HG03520 (cell line): ENCODE data around the gene RMC1.

Experiments used
- ATAC-seq: cut with Tn5 transposase; IDR thresholded peaks from one replicate; pipeline ENCODE4 v1.9.1; 2021; ENCODE audit warnings: mild to moderate bottlenecking, moderate library complexity; ENCODE audit not compliant: unreplicated experiment

Gene RMC1

GRCh38 chr18:23529604-23530003, 26.3 kb downstream of the RMC1 start:
- no peak for ATAC-seq

DNA sequence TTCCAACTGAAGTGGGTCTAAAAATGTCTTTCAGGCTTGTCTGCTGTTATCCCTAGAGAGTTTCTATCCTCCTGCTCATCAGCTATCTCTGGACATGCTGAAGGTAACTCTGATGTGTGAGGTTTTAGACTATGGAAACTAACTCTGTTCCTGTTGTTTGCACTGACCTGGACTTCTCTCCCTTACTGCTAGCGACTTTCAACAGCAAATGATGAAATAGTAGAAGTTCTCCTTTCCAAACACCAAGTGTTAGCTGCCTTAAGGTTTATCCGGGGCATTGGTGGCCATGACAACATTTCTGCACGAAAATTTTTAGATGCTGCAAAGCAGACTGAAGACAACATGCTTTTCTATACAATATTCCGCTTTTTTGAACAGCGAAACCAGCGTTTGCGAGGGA, 26.9 kb downstream of the RMC1 start:
- ATAC-seq: no peak

- no peak for ATAC-seq
Observed at GRCh38 chr18:23531912-23532311, 28.6 kb downstream of the RMC1 start.

DNA sequence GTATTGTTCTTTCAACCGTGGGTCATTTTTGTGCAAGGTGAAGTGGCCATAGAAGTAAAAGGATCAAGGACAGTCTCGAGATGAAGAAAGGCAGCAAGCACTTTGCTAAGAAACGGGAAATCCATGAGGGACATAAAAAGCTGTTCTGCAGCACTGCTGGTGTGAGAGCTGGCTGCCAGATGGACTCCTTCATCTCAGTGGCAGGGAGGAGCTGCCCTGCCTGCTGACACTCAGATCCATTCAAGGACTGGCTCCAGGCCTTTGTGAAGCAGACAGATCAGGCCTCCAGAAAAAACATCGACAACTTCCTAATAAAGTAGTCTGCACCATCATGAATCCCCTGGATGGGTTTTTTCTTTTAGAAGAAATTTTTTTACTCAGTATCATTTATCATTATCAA, 29.5 kb downstream of the RMC1 start:
- ATAC-seq: no peak

GRCh38 chr18:23534276-23534675, 31.0 kb downstream of the RMC1 start:
- no peak for ATAC-seq

GRCh38 chr18:23536204-23536603, 32.9 kb downstream of the RMC1 start:
- no peak for ATAC-seq

- ATAC-seq: no peak
Observed at GRCh38 chr18:23537274-23537673, 34.0 kb downstream of the RMC1 start.

DNA sequence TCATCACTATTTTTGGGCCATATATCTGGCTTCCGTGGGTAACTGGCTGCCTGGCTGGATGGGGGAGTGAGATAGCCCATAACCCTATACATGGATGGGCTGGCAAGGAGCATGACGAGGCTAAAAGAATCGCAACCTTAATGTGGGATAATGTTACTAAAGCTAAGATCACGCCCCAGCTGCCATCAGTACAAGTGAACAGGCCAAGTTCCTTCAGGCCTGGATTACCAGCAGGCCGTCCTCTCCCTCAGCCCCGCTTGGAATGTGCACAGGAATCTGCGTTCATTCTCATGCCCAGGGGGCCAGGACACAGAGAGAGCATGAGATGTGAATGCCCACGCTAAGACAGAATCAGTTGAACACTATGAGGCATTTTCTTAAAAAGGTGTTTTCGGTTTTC, 34.7 kb downstream of the RMC1 start:
- ATAC-seq: no peak

DNA sequence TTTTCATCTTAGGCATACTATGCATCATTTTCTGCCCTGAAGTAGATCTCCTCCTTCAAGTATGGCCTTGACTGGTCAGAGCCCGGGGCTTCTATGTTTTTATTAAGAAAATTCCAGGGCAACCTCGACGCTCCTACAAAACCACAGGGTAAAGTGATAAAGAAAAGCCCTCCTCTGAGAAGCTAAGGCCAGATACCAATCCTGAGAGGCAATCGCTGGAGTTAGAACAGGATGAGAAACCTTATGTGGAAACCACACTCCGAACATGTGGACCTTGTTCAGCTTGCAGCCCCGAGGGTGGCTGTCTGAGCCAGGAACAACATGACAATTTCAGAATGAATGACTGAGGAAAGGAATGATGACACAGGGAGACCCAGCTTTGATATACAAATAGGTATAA, 35.6 kb downstream of the RMC1 start:
- ATAC-seq: no peak

DNA sequence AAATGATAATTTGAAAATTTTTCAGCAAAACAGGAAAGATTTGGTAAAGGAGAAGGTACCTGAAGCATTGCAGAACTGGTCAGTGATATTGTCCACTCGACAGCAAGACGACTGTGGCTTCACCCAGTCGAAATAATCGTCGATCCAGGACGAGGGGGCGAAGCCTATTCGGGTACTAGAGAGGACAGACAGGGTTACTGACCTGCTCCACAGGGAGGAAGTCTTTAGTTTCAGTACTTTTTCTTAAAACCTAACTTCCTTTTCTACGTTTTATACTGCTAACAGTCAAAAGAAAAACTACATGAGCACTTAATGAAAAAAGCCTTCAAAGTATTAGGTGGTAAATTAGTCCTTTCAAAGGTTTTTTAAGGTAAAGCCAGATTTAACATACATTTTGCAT, 36.0 kb downstream of the RMC1 start:
- ATAC-seq: no peak

DNA sequence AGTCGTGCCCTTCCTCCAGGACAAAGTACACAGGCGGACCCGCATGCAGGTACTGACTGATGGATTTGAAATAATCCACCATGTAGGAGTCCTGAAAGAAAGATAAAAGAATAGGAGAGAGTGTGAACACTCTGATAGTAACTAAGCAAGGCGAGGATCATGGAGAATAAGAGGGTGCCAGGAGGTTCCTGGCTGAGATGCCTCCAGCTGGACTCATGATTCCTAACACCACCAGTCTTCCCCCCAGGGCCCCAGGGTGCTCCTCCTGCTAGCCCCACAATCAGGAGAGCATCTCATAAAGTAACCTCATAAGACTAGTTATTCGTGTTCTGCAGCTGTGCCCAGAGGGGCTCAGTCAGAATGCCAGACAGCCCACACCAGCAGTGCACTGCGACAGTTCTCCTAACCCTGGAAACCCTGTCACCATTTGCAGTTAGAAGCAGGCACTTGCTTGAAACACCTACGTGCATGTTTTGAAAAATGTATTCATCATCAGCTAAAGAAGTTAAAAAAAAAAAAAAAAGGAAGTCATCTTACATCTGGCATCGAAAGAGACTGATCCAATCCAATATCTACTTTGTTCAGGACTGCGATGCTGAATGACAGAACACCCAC, 36.7 kb downstream of the RMC1 start:
- no peak for ATAC-seq

DNA sequence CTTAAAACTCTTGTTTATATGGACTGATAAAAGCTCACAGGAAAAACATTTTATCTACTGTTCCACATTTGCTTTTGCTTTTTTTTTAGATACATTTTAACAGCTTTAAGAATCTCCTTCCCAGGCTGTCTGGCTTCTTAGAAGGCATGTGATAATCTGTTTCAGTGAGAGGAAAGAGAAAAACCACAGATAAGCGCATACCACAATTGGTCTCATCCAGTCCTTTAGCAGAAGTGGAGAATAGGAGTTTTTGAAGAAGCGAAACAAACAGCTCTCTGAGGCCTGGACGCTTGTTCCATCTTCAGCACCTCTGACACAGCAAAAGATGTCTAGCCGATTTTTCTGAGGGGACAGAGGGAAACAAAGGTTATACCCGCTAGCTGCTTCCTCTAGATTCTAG, 37.6 kb downstream of the RMC1 start:
- ATAC-seq: no peak

- ATAC-seq: no peak
Observed at GRCh38 chr18:23541349-23542093, 38.2 kb downstream of the RMC1 start.

DNA sequence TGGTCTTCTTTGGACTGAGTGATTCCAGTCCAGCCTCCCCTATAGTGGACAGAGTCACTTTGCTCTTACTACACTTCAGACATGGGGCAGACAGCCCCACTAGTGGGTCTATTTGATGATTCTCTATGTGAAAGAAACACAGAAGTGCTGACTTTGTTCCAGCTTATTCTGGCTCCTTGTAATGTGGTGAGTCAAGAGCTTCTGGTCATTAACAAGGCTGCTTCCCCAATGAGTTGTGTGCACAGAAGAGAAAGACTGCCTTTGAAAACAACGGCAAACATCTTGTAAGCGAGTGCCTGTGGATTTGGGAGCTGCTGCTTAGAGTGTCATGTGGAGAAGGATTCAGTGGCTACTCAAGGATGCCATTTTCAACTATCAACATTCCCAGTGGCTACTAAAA, 39.1 kb downstream of the RMC1 start:
- ATAC-seq: no peak

DNA sequence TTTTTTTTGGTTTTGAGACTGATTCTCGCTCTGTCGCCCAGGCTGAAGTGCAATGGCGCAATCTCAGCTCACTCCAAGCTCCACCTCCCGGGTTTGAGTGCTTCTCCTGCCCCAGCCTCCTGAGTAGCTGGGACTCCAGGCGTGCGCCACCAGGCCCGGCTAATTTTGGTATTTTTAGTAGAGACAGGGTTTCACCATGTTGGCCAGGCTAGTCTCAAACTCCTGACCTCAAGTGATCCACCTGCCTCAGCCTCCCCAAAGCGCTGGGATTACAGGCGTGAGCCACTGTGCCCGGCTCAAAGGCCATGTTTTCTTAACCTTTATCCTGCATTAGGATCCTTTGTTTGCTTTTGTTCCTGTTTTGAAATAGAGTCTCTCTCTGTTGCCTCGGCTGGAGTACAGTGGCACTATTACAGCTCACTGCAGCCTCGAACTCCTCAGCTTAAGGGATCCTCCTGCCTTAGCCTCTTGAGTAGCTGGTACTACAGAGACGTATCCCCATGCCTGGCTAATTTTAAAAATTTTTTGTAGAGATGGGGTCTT, 42.0 kb downstream of the RMC1 start:
- ATAC-seq: no peak

DNA sequence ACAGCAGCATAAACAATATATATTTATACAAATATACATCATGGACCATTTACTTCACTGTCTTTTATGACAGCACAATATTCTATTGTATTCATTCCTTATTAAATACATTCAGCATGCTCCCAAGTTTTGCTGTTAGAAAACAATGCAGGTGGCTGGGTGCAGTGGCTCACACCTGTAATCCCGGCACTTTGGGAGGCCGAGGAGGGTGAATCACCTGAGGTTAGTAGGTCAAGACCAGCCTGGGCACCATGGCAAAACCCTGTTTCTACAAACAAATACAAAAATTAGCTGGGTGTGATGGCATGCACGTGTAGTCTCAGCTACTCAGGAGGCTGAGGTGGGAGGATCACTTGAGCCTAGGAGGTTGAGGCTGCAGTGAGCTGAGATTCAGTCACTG, 44.0 kb downstream of the RMC1 start:
- ATAC-seq: no peak

- no peak for ATAC-seq
Observed at GRCh38 chr18:23547846-23548245, 44.5 kb downstream of the RMC1 start.

- ATAC-seq: no peak
Observed at GRCh38 chr18:23548275-23548674, 45.0 kb downstream of the RMC1 start.

DNA sequence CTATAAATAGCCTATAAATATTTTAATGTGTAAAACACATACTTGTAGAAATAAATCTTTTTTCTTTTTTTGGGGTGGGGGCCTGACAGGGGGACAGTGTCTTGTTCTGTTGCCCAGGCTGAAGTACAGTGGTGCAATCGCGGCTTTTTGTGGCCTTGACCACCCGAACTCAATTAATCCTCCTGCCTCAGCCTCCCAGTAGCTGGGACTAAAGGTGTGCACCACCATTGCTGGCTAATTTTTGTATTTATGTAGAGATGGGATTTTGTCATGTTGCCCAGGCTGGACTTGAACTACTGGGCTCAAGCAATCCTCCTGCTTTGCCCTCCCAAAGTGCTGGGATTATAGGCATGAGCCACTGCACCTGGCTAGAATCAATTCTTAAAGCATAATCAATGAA, 45.4 kb downstream of the RMC1 start:
- ATAC-seq: no peak

DNA sequence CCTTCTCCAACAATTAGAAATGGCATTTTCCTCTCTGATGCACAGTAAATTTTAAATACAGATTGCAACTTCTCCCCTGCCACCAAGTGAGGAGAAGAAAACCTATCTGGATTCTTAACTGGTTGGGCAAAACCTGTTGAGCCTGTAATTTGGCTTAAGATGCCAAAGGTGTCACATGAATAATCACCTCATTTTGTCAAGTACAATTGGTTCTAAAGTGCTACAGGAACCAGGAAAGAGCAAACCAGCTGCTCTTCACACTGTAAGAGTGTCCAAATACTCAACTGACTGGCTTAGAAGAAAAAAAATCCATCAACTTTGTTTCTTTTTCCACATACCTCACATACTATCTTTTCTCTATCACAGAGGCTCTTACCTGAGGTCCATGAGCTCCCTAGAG, 47.6 kb downstream of the RMC1 start:
- ATAC-seq: no peak

- ATAC-seq: no peak
Observed at GRCh38 chr18:23551978-23552377, 48.7 kb downstream of the RMC1 start.

DNA sequence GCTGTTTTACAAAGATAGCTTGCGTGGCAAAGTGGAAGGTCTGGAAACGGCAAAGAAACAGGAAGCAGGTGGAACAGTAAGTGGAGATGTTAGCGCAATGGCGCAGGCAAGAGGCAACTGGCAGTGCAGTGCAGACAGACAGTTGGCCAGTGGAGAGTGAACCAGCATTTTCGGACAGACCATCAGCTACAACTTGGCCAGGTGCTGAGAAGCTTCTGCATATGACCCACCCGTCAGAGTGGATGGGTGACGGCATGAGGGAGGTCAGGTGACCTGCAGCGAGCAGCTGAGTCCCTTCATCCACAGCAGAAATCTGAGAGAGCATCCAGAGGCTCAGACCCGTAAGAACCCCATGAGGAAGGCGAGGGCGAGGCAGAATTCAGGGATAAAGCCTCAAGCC, 49.2 kb downstream of the RMC1 start:
- no peak for ATAC-seq

DNA sequence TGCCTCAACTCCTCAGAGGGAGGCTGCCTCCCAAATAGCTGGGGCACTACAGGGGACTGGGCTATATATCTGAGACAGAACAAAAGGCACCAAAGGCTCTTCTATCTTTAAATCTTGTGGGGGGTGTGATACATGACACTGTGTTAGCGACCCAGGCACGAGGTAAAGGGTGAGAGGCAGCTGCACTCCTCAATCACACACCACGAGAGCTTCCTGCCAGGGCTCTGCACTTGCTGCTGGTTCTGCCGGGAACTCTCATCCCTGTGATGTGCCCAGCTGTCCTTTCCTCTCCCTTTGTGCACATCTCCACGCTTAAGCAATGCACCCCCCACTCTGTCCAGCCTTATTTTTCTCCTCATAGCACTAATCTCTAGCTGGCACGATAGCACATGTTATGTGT, 50.6 kb downstream of the RMC1 start:
- ATAC-seq: no peak
